Adrenal gland (tissue), 12 donors: ENCODE measurements around the gene TTLL12. TPM values are rescaled to one million over a fixed set of nuclear protein-coding genes. Genes with fewer than 3 reads are reported as not detected.
A peak's percentile ranks its signal among the peaks of the same experiment; 100 is the strongest.

Source experiments
- DNase-seq, 7 donors: peaks; one replicate each; pipeline ENCODE4 v3.0.0-alpha.2; 2019 to 2020
- H3K27ac ChIP-seq, 5 donors: fragments of 200-600 bp; sonication (generic) in 4 of 5; 1 replicate in 3 of 5; 2 replicates in 2 of 5; pipeline versions ENCODE4 v1.5.1 to v1.8.0; 2016 to 2020; ENCODE audit warnings: mild to moderate bottlenecking in 1 of 5
- H3K27me3 ChIP-seq: fragments of 200-600 bp; 2 replicates; pipeline ENCODE4 v1.8.0; 2021
- H3K36me3 ChIP-seq, 2 donors: fragments of 200-600 bp; replicated peaks in 1 of 2; 1 replicate in 1 of 2; 2 replicates in 1 of 2; pipeline versions ENCODE4 v1.5.1 to v1.8.0; 2018 to 2022
- H3K4me1 ChIP-seq, 2 donors: fragments of 200-600 bp; replicated peaks in 1 of 2; 1 replicate in 1 of 2; 2 replicates in 1 of 2; pipeline versions ENCODE4 v1.5.1 to v1.8.0; 2018 to 2021
- H3K4me3 ChIP-seq, 4 donors: fragments of 200-600 bp; sonication (generic) in 3 of 4; one replicate each; pipeline ENCODE4 v1.5.1; 2016 to 2018
- H3K9me3 ChIP-seq, 3 donors: fragments of 200-600 bp; sonication (generic) in 1 of 3; replicated peaks in 1 of 3; 1 replicate in 2 of 3; 2 replicates in 1 of 3; pipeline versions ENCODE4 v1.5.1 to v1.8.0; 2016 to 2021
- CTCF ChIP-seq, 6 experiments: fragments of 450-650 bp in 4 of 6; fragments of 200-600 bp in 2 of 6; sonication (generic) in 1 of 6; IDR thresholded peaks; 1 replicate in 5 of 6; 2 replicates in 1 of 6; pipeline versions ENCODE4 v1.5.1 to v1.8.0; 2016 to 2021; ENCODE audit warnings: antibody characterized with exemption in 6 of 6, mild to moderate bottlenecking in 2 of 6, moderate library complexity in 1 of 6
- POLR2A ChIP-seq, 2 donors: fragments of 450-650 bp; IDR thresholded peaks; one replicate each; pipeline ENCODE4 v1.6.1; 2017; ENCODE audit warnings: antibody characterized with exemption in 2 of 2, mild to moderate bottlenecking in 2 of 2, moderate library complexity in 1 of 2
- WGBS, 4 donors: extraction: QIAGEN DNeasy Blood & Tissue Kit in 2 of 4; methylation state at CpG; one replicate each; pipeline versions ENCODE4 v1.1.5 to v1.1.7; 2013 to 2017; 5-methylcytosine and 5-hydroxymethylcytosine counted together
- intact Hi-C, 2 donors: fragments of 100-400 bp; cut with DNase I; formaldehyde crosslinking; loops; one replicate each; pipeline versions ENCODE4 v1.14.1 to v1.15.0; 2022 to 2023
- polyA plus RNA-seq, 3 donors: library from polyadenylated mRNA; stranded (reverse); fragments of 200-250 nt in 2 of 3; fragments of 350-450 nt in 1 of 3; fragmentation: Illumina TruSeq in 1 of 3; extraction: RNeasy Lipid Tissue Mini Kit (QIAGEN cat#74804) in 1 of 3; gene quantifications; one replicate each; pipeline ENCODE4 v1.2.3, GENCODE V29; 2013 to 2014
- total RNA-seq, 9 donors: library from RNA; depleted of rRNA in 4 of 9; stranded (reverse); fragments of >200 nt in 4 of 9; fragments of 120-200 nt in 1 of 9; fragmentation: NEBNext Ultra II Directional in 1 of 9; extraction: Animal tissue kit (Norgen Biotek cat#: 25700) in 1 of 9; gene quantifications; one replicate each; pipeline versions ENCODE4 v1.1.0 to v1.2.4, GENCODE V29; 2013 to 2023
- donor health status: healthy with polysubstance abuse.
- donor health status: Bipolar disorder and iron deficiency.
- donor health status: DM: yes; HTN: yes; CAD: no.
- donor health status: DM: no; HTN: no; CAD: no.
- donor health status: DM: no; HTN: no; CAD: no.
- donor health status: DM: yes; HTN: yes; CAD: no.

Gene TTLL12
- total and polyA plus RNA-seq, 12 donors = 22.6 to 85.2 (median 59.2) TPM

GRCh38 chr22:43202756-43203410 is 15.9 kb upstream of the TTLL12 start:
- H3K4me1 ChIP-seq = peaks cover 6 to 16% of the 10 kb centered on the region in 2 donors
- WGBS, 4 donors = 48 to 64% (median 53%) methylated on average over 5 to 13 of the region's 13 CpGs
- H3K36me3 ChIP-seq = no peaks in the 10 kb centered on the region
- H3K4me3 ChIP-seq = no peak overlapping the region
- intact Hi-C loops = no loop called here
- no peak for TF ChIP-seq POLR2A (IDR thresholded peaks at IDR 0.05)
- TF ChIP-seq CTCF (IDR thresholded peaks at IDR 0.05) = no peak
- H3K9me3 ChIP-seq = no peaks in the 10 kb centered on the region
- H3K27me3 ChIP-seq = no peaks in the 10 kb centered on the region
- peak overlapping the region in 4 of 5 donors; percentile 38 to 77 (median 61) for H3K27ac ChIP-seq
- no peak for DNase-seq

GRCh38 chr22:43202326-43202725 is 15.4 kb upstream of the TTLL12 start:
- Histone ChIP-seq H3K36me3 (no peaks in the 10 kb centered on the region), H3K4me3 (no peak overlapping the region), H3K27ac (peak overlapping the region in 3 of 5 donors; percentile 25 to 63 (median 59)), H3K27me3 (no peaks in the 10 kb centered on the region), H3K9me3 (no peaks in the 10 kb centered on the region), H3K4me1 (peaks cover 6 to 16% of the 10 kb centered on the region in 2 donors)
- WGBS, 4 donors = 90 to 96% (median 94%) methylated on average over 10 of the region's 10 CpGs
- intact Hi-C loops = no loop called here
- DNase-seq = no peak
- TF ChIP-seq CTCF (IDR thresholded peaks at IDR 0.05) = no peak
- TF ChIP-seq POLR2A (IDR thresholded peaks at IDR 0.05) = no peak

DNA sequence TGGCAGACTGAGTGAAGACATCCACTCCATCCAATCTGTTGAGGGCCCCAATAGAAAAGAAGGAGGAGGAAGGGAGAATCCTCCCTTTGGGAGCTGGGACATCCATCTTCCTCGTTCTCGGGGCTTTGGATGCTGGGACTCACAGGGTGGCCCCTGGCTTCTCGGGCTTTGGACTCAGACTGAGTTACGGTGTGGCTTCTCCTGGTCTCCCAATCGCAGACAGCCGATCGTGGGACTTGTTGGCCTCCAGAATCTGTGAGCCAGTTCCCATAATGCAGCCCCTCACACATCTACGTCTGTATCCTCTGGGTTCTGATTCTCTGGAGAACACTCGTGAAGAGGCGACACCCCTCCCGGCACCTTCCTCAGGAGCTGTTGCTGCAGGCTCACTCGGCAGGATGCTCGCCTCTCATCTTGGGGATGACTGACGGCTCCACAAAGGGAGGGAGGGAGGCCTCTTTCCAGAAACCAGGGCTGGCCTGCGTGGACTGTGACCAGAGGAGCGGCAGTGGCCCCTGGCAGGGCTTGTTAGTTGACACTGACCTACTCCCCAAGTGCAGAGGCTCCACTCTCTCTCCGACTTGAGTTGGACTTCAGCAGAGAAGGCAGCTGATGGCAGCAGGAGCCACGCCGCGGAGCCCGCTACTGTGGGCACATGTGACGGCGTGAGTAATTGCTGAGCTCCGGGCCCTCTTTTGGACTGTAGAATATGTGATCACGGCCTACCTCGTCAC is 14.7 kb upstream of the TTLL12 start:
- no peak for DNase-seq
- Histone ChIP-seq H3K4me1 (peaks cover 6 to 16% of the 10 kb centered on the region in 2 donors), H3K4me3 (no peak overlapping the region), H3K36me3 (no peaks in the 10 kb centered on the region), H3K27ac (peak overlapping the region in 1 of 5 donors; percentile 25), H3K27me3 (no peaks in the 10 kb centered on the region), H3K9me3 (no peaks in the 10 kb centered on the region)
- TF ChIP-seq POLR2A (IDR thresholded peaks at IDR 0.05) = no peak
- no peak for TF ChIP-seq CTCF (IDR thresholded peaks at IDR 0.05)
- WGBS, 4 donors = 89 to 96% (median 92%) methylated on average over 11 to 26 of the region's 26 CpGs
- intact Hi-C loops = no loop called here

GRCh38 chr22:43200555-43200954 is 13.6 kb upstream of the TTLL12 start:
- DNase-seq = no peak
- intact Hi-C loops = no loop called here
- TF ChIP-seq POLR2A (IDR thresholded peaks at IDR 0.05) (no peak), CTCF (IDR thresholded peaks at IDR 0.05) (no peak)
- no peaks in the 10 kb centered on the region for H3K36me3 ChIP-seq
- no peaks in the 10 kb centered on the region for H3K9me3 ChIP-seq
- no peak overlapping the region for H3K27ac ChIP-seq
- WGBS, 4 donors = 87 to 92% (median 89%) methylated on average over 8 to 13 of the region's 13 CpGs
- H3K27me3 ChIP-seq = no peaks in the 10 kb centered on the region
- H3K4me1 ChIP-seq = peaks cover 6 to 16% of the 10 kb centered on the region in 2 donors
- no peak overlapping the region for H3K4me3 ChIP-seq
